HT1080 (cell line): ENCODE results near the gene CFAP61. TPM values are rescaled to one million over a fixed set of nuclear protein-coding genes. Genes with fewer than 3 reads are reported as not detected.
A peak's percentile ranks its signal among the peaks of the same experiment; 100 is the strongest.
"Not testable (repeated sequence)": the region's sequence is repeated elsewhere in the genome, so short reads cannot be mapped to it uniquely, and the experiment has no call there.

ENCODE experiments used
- DNase-seq: peaks from one replicate; pipeline ENCODE4 v3.0.0-alpha.2; 2015; ENCODE audit warnings: low read depth
- total RNA-seq: library from RNA; depleted of rRNA; stranded (reverse); fragments of >200 nt; shearing (Covaris generic); gene quantifications from 2 replicates; pipeline ENCODE4 v1.2.3, GENCODE V29; 2014

The CFAP61 gene
- total RNA-seq, 1 experiment from 2014 or later, result 0.35 TPM

DNA sequence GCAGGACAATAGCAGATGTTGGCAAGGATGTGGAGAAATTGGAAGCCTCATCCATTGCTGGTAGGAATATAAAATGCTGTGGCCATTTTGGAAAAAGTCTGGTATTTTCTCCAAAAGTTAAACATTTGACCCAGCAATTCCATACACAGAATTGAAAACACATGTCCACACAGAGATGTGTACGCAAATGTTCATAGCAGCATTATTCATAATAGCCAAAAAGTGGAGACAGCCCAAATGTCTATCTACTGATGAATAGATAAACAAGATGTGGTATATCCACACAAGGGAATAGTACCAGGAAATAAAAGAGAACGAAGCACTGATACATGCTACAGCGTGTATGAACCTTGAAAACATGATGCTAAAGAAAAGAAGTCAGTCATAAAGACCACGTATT, 40.5 kb downstream of the CFAP61 start:
- DNase-seq, result no peak

DNA sequence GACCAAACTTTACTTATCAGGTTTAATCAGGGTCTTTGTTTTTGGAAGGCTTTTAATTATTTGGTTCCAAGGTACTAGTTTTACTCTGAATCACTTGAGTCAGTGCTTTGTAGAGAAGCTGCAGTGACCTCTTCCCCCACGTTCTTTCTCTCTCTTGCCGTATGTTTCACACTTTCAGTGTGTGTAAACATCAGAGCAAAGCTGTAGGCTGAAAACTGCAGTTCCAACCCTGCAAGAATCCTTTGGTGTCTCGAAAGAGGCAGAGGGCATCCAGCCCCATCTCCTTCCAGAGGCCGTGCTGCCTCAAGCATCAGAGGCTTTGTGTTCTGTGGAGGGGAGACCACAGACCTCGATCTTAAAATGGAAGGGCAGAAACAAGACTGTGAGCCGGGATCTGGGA, 42.1 kb downstream of the CFAP61 start:
- DNase-seq, result no peak

DNA sequence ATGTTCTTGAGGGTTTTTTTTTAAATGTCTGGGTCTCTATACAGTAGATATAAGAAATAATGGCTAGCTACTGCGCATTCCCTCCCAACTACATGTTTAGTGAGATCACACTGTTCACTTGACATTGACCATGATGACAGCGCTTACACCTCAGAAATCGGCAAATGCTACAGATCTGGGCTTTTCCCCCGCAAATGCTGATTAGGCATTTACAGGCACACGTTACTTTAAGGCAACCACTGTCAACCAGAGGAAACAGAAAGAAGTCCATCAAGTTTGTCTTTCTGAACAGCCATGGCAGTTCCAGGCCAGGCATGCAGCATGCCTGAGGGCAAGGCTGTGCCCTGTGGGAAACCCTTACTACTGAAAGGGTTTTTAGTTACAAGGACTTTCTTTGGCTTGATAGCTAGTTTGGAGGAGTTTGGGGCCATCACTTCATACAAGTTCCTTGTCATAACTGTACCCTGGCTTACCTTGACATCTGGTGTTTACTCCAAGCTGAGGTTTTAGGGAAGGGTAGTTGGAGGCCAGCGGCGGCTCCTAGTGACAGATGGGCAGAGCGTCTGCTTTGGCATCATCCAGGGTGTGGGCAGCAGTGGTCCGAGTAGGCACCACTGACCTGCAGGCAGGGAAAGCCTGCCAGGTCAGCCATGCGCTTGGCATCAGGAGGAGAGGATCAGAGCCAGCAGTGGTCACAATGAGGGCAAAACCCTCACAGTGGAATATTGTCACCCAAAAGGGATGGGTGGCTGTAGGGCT, 43.0 kb downstream of the CFAP61 start:
- DNase-seq, result no peak

DNA sequence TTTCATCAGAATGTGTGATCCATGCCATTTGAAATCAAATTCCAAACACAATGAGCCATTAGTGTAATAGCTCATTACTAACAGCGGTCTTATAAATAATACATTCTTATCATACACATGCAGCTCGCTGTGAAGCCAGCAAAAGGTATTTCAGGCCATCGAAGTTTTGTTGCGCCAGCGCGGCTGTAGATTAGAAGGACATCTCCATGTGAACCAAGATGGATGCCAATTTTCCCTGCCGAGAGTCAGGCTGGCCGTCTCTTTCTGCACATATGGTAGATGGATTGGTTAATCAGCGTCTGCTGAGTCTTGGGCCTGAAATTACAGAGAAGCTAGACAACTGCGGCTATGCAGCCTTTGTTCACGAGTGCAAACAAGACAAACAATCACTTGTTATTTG, 44.1 kb downstream of the CFAP61 start:
- no peak for DNase-seq

DNA sequence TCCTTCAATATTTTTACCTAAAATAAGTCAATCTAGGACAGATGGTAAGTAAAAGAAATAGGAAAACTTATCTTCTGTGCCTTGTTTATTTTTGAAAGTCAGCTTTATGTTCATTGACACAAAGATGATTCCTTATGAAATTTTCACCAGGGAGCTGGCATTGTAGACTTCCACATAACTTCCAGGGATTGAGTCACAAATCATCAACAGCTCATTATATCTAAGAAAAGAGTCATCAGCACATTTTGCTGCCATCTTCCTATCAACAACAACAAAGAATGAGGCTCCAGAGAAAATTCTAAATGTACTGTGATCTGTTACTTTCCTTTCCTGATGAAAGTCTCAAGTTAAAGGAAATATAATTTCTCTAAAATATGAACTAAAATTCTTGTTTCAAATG, 48.5 kb downstream of the CFAP61 start:
- DNase-seq, result no peak

DNA sequence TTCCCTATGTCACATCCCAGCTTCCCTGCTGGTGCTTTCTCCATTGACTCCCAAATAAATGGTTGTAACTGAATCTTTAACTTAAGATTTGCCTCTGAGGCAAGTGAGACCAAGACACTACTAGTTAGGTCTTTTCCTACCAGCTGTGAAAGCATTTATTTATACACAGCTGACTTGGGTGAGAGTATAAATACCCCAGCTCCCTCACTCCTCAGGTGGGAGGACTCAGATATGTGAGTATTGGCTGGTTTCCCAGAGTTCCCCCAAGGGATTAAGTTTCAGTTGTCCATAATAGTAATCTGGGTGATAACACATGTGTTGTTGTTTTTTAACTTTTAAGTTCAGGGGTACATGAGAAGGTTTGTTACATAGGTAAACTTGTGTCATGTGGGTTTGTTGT, 49.8 kb downstream of the CFAP61 start:
- no peak for DNase-seq

DNA sequence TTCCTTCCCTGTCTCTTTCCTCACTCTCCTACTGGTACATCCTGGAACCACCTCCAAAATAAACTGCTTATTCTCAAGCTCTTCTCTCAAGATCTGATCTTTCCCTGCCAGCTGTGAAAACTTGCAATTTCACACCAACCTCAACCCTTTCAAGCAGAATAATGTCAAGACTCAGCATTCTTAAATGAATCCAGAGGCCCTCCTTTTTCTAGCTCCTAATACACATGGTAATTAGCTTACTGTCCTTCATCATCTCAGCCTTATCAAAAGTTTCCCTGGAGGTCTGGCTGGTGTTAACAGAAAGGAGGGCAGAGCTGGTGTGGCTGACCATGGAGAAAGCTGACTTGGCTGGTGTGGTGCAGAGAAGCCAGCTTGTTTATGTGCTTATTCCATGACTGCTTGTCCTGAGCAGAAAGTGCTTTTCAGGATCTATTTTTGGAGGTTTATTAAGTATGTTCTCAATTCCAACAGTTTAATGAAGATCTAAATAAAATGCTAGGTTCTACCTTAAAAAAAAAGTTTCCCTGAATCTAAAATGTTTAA, 50.5 kb downstream of the CFAP61 start:
- DNase-seq, result no peak

DNA sequence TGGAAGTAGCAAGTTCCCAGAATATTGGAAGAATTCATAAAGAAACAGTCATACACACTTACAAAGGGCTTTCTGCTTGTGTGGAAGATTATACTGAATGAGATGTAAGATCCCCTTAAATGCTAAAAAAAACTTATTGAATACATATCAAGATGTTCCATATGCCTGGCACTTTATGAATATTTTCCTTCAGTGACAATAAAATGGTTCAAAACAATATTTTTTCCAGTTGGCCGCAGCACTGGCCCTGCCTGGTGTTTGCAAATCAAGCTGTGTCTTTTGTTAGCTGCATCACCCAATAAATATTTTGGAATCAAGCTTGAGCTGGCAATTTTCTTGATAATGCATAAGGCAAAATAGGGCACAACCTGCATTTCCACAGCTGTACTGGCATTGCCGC, 51.2 kb downstream of the CFAP61 start:
- no peak for DNase-seq

DNA sequence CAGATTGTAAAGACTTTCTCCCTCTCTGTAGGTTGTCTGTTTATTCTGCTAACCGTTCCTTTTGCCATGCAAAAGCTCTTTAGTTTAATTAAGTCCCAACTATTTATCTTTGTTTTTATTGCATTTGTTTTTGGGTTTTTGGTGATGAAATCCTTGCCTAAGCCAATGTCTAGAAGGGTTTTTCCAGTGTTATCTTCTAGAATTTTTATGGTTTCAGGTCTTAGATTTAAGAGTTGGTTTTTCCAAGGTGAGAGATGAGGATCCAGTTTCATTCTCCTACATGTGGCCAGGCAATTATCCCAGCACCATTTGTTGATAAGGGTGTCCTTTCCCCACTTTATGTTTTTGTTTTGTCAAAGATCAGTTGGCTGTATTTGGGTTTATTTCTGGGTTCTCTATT, 70.9 kb downstream of the CFAP61 start:
- not testable (repeated sequence) for DNase-seq

DNA sequence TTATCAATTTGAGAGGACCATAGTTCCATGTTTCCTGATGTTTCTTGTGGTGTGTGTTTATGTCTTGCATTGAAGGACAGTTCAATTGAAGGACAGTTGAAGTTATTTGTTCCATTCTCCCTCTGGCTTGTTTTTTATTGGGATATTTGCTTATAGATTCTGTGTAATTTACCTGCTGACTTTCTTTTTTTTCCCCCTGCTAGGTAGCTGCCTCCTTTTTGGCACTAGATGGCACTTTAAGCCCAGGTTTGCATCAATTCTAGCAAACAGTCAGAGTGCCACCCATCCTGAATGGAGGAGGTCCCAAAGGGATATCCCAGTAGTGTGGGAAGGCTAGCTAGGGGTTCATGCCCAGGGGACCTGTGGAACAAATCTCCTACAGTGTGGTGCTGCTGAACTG, 78.1 kb downstream of the CFAP61 start:
- DNase-seq, result peak; percentile 26

DNA sequence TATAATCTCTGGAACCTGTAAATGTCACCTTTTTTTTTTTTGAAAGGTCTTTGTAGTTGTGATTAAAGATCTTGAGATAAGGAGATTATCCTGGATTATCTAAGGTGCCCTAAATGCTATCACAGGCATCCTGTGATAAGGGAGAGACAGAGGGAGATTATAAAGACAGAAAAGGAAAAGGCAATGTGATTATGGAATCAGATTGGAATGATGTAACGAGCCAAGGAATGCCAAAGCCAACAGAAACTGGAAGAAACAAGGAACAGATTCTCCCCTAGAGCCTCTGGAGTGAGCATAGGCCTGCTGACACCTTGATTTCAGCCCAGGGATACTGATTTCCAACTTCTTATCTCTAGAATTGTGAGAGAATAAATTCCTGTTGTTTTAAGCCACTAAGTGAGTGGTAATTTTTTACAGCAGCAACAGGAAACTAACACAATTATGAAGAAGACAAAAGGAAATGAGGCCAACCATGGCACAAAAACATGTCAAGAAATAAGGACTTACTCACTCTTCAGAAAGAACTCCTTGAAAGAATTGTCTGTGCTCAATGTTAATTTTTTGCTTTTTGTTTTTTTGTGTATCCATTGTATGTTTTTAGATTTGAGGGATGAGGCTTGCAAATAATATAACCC, 82.7 kb downstream of the CFAP61 start:
- no peak for DNase-seq

DNA sequence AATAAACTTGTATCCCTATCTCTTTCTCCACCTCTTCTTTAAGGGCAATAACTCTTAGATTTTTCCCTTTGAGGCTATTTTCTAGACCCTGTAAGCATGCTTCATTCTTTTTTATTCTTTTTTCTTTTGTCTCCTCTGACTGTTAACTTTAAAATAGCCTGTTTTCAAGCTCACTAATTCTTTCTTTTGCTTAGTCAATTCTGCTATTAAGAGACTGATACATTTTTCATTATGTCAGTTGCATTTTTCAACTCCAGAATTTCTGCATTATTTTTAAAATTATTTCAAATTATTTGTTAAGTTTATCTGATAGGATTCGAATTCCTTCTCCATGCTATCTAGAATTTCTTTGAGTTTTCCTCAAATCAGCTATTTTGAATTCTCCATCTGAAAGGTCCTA, 84.0 kb downstream of the CFAP61 start:
- no peak for DNase-seq

DNA sequence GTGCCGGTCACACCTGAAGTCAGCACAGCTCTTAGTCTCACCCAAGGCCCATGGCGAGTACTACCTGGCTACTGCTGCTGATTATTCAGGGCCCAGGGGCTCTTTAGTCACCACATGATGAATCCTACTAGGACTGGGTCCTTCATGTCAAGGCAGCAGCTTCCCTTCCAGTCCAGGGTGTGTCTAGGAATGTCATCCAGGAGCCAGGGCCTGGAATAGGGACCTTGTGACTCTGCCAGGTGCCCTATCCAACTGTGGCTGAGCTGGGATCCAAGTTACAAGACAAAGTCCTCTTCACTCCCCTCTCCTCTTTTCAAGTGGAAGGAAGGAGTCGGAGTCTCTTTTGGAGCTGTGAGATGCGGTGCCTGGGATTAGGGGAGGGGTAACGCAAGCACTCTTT, 85.5 kb downstream of the CFAP61 start:
- DNase-seq, result no peak

DNA sequence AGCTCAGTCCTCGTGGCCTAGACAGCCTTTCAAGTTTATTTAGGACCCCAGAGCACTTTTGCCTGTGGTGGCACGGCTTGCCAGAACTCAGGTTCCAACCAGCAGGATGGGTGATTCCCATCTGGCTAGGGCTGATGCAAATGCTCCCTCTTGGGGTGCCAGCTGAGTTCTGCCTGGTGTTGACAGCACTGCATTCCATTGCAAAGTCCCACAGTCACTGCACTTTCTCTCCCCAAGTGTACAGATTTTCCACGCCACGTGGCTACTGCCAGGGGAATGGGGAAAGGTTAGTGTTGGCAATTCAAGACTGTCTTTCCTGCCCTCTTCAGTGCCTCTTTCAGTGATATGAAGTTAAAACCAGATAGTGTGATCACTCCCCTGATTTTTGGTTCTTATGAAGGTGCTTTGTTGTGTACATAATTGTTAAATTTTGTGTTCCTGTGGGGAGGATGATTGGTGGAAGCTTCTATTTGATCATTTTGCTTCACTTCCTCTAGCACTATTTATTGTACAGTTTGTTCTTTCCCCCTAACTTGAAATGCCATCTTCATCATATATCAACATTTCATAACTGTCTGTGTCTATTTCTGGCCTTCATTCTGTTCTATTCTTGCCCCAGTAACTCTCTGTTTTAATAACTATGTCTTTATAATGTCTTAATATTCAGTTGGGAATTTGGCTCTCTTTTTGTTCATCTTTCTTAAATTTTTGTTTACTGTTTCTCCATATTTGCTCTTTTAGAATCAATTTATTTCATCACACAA, 86.2 kb downstream of the CFAP61 start:
- DNase-seq, result no peak

DNA sequence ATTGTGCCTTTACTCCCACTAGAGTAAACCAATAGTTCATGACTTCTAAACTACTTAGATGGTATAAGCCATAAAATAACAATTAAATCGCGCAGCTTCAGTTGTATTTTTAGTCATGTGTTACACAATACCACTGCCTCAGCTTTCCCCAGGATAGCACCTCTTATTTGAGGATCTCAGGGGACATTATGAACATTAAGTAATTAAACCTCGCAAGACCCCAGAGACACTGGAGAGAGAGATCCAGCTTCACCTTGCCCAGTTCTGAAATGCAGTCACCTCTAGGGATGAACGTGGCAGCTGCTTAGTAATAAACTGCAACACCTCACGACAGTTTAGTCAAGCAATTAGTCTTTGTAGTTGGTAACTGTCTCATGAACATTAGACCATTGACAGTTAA, 87.1 kb downstream of the CFAP61 start:
- no peak for DNase-seq

DNA sequence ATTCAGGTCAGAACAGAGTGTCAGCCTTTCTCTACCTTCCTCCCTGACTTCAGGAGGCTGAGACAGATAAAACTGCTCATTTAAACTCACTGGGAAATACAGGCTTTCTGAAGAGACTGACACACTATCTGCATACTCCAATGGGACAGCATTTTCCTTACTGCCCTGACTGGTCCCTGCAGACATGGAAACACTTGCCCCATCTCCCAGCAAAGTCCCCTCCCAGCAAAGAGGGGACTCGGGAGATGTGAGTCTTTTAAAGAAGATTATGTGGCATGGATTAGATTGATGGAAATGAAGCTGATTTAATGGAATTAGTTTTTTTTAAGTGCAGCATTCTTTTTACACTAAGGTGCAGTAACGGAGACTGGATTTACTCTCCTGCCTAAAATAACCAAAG, 90.8 kb downstream of the CFAP61 start:
- no peak for DNase-seq

DNA sequence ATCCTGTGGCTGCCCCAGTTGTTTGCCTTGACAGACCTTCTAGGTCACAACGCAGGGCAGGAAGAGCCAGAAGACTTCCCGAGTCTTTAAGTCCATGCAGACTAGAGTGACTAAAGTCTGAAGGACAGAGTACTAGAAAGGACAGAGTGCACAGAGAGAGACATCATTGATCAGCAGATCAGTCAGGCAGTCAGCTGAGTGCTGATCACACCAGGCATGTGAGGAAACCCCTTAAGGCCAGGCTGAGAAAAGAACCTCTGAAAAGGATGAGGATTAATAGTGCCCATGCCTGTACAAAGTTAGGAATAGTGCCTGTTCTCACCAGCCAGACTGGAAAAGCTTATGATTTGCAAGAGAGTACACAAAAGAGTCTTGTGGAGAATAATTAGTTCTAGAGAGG, 91.3 kb downstream of the CFAP61 start:
- DNase-seq, result no peak

DNA sequence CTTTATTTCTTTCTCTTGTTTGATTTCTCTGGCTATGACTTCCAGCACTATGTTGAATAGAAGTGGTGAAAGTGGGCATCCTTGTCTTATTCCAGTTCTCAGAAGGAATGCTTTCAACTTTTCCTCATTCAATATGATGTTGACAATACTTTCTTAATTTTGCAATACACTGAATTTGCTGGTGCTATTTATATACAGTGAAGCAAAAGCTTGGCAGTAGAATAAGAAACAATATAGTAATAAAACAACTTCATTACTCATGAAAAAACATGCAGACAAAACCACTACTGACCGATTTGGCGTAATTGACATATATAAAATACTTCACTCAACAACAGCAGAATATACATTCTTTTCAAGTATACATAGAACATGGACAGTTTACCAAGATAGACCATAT, 96.4 kb downstream of the CFAP61 start:
- DNase-seq, result no peak

DNA sequence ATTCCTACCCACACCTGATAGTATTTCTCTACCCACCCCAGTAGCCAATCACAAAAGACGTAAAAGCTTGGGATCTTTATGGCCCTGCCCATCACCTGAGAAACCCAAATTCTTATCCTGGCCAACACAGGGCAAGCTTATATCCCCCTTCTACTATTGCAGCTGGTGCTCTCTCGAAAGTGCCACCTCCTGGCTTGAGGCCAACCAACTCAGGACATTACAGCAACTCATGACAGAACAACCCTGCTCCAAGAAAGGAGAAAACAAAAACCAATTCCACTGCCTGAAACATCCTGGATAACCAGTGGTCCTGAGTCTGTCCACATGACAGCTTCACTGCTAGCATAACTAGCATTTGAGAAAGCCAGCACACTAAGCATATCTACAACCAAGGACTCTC, 97.9 kb downstream of the CFAP61 start:
- DNase-seq, result no peak

DNA sequence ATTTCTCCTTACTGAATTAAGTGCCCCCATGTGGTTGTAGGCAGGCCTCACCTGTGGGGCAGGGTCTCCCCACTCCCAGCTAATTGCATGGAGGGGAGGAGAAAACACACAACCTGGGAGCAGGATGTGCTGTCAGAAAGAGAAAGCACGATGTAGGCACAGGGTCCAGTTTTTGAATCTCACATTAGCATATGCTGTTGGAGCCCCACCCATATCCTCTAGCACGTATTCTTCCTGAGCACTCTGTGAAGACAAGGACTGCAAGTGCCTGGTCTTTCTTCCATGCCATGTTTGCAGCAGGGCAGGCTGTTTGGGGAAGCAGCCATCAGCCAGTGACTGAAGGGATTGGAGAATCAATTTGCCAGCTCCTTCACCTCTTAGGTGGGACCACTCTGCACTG, 108.2 kb downstream of the CFAP61 start:
- DNase-seq, result no peak

DNA sequence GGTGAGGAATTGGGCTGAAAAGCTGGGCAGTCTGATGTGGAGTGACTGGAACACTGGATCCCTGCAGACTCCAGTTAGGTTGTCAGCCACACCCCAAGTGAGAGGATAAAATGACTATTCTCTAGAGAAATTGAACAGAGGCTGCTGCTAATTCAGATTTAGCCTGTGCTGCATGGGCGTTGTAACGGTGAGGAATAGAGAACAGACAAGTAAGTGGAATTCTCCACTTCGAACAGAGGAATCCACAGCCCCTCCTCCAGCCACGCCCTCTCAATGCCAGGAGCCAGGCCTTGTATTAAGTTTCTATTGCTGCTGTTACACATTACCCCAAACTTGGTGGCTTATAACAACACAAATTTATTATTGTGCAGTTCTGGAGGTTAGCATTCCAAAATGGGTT, 109.3 kb downstream of the CFAP61 start:
- no peak for DNase-seq

DNA sequence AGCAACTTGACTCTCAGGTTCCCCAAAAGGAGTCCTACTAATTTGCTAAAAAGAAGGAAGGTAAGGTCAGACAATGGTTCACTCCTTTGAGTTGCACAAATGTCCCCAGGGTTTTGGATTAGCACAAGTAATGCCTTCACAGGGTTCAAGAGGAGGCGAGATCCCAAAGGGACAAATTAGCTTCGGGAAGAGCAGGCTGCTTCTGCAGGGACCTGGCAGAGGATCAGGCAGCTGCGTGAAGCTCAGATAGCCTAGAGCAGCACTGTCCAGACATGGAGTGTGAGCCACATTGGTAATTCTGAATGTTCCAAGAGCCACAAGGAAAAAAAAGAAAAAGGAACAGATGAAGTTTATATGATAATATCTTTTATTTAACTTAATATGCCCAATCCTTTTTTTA, 115.4 kb downstream of the CFAP61 start:
- DNase-seq, result no peak
